Kidney (tissue), 14 donors: Measurements from ENCODE around the gene COL16A1. TPM values are rescaled to one million over a fixed set of nuclear protein-coding genes. Genes with fewer than 3 reads are reported as not detected.

Experiments used
- DNase-seq, 5 donors: peaks; one replicate each; pipeline ENCODE4 v3.0.0-alpha.2; 2013 to 2020
- FAIRE-seq: peaks from 2 replicates; lab custom pipeline; 2012; peaks lifted over from hg19 to GRCh38; lab: Jason Lieb, UNC
- H3K27ac ChIP-seq, 2 donors: one replicate each; pipeline ENCODE4 v1.7.0; 2013; ENCODE audit warnings: low read depth in 2 of 2, low read length in 2 of 2, inconsistent platforms in 1 of 2
- H3K27me3 ChIP-seq: one replicate; pipeline ENCODE4 v1.7.1; 2013; ENCODE audit warnings: low read length, inconsistent platforms; ENCODE audit not compliant: control insufficient read depth, insufficient read depth
- H3K36me3 ChIP-seq, 3 donors: one replicate each; pipeline versions ENCODE4 v1.7.0 to v1.7.1; 2013; ENCODE audit warnings: low read length in 3 of 3, control low read depth in 1 of 3, inconsistent platforms in 1 of 3; ENCODE audit not compliant: insufficient read depth in 3 of 3, control insufficient read depth in 2 of 3
- H3K4me1 ChIP-seq, 3 donors: one replicate each; pipeline versions ENCODE4 v1.7.0 to v1.7.1; 2013; ENCODE audit warnings: low read length in 3 of 3, inconsistent platforms in 1 of 3, low read depth in 1 of 3; ENCODE audit not compliant: control insufficient read depth in 2 of 3, insufficient read depth in 2 of 3
- H3K4me3 ChIP-seq, 3 donors: one replicate each; pipeline versions ENCODE4 v1.7.0 to v1.8.1; 2013; ENCODE audit warnings: low read length in 3 of 3, control low read depth in 1 of 3, inconsistent platforms in 1 of 3
- H3K9ac ChIP-seq, 3 donors: one replicate each; pipeline versions ENCODE4 v1.7.0 to v1.7.1; 2013; ENCODE audit warnings: low read length in 3 of 3, control low read depth in 1 of 3, inconsistent platforms in 1 of 3
- H3K9me3 ChIP-seq, 3 donors: one replicate each; pipeline versions ENCODE4 v1.7.0 to v1.7.1; 2013; ENCODE audit warnings: low read length in 3 of 3, control low read depth in 1 of 3, inconsistent platforms in 1 of 3; ENCODE audit not compliant: control insufficient read depth in 2 of 3, insufficient read depth in 1 of 3
- intact Hi-C: fragments of 100-400 bp; cut with DNase I; formaldehyde crosslinking; loops from one replicate; pipeline ENCODE4 v1.11.1; 2022
- polyA plus RNA-seq: library from polyadenylated mRNA; stranded (reverse); fragments of 350-450 nt; fragmentation: Illumina TruSeq; extraction: RNeasy Lipid Tissue Mini Kit (QIAGEN cat#74804); gene quantifications from one replicate; pipeline ENCODE4 v1.2.3, GENCODE V29; 2014; ENCODE audit warnings: low read depth, low replicate concordance; ENCODE audit not compliant: insufficient read depth
- total RNA-seq: library from RNA; stranded (reverse); fragmentation: NEBNext Ultra II Directional; extraction: Animal tissue kit (Norgen Biotek cat#: 25700); gene quantifications from one replicate; pipeline ENCODE4 v1.2.1, GENCODE V29; 2021
- TF ChIP-seq, protein P1 (sequence below): IDR thresholded peaks from 3 replicates; pipeline ENCODE4 v1.5.1; 2012; ENCODE audit warnings: mild to moderate bottlenecking, moderate library complexity, borderline replicate concordance; ENCODE audit not compliant: insufficient read depth; ENCODE audit errors: extremely low read depth
- donor health status: control.
- donor health status: control.
- donor health status: control.
- donor health status: control.
- donor health status: control.
- donor health status: DM: yes; HTN: yes; CAD: no.
- donor health status: Normal renal cell carcinoma (clear cell type).

Gene COL16A1
- total and polyA plus RNA-seq, 2 donors from 2014 or later: 9.2 to 29.0 TPM

DNA sequence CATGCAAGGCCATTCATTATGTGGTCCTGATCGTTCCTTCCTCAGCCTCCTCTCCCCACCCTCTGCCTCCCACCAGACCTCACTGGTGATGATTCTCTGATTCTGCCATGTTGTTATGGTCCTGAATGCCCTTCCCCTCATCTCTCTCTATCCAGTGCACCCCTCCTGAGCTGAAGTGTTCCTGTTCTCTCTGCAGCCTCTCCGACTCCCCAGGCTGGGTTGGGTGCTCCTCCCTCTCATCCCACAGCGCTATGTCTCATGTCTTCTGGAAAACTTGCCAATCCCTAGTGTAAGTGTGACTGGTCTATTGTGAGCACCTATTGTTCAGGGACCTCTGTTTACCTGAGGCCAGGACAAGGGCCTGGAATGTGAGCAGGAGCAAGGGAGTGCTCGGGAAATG is 48.1 kb downstream of the COL16A1 start:
- FAIRE-seq: no peak
- intact Hi-C loops: no loop called here

DNA sequence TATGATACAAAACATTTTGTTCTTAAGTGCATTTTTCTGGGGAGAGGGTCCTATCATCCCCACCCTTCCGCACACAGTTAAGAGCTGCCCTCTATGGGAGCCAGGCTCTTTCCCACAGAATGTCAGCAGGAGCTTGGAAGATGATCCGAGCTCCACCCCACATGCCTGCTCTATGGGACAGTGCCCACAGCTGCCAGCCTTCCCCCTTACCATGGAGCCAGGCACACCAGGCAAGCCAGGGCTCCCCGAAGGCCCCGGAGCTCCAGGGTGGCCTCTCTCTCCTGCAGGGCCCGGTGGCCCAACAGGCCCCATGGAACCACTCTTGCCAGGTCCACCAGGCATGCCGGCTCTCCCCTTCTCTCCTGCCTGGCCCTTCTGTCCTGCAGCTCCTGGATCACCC is 48.7 kb downstream of the COL16A1 start:
- Histone ChIP-seq H3K4me1 (no peaks in the 10 kb centered on the region), H3K4me3 (no peak overlapping the region), H3K27ac (no peak overlapping the region), H3K36me3 (no peaks in the 10 kb centered on the region), H3K9ac (no peak overlapping the region), H3K9me3 (no peaks in the 10 kb centered on the region), H3K27me3 (no peaks in the 10 kb centered on the region)
- FAIRE-seq (no peak), DNase-seq (no peak)
- intact Hi-C loops: no loop called here
- TF ChIP-seq, protein P1, sequence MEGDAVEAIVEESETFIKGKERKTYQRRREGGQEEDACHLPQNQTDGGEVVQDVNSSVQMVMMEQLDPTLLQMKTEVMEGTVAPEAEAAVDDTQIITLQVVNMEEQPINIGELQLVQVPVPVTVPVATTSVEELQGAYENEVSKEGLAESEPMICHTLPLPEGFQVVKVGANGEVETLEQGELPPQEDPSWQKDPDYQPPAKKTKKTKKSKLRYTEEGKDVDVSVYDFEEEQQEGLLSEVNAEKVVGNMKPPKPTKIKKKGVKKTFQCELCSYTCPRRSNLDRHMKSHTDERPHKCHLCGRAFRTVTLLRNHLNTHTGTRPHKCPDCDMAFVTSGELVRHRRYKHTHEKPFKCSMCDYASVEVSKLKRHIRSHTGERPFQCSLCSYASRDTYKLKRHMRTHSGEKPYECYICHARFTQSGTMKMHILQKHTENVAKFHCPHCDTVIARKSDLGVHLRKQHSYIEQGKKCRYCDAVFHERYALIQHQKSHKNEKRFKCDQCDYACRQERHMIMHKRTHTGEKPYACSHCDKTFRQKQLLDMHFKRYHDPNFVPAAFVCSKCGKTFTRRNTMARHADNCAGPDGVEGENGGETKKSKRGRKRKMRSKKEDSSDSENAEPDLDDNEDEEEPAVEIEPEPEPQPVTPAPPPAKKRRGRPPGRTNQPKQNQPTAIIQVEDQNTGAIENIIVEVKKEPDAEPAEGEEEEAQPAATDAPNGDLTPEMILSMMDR: no peak

More for the DNA sequence above, 48.1 kb downstream of the COL16A1 start:
- H3K27me3 ChIP-seq: no peaks in the 10 kb centered on the region
- H3K27ac ChIP-seq: no peak overlapping the region
- no peak for DNase-seq
- TF ChIP-seq, protein P1: no peak
- H3K4me3 ChIP-seq: no peak overlapping the region
- no peak overlapping the region for H3K9ac ChIP-seq
- no peaks in the 10 kb centered on the region for H3K4me1 ChIP-seq
- H3K9me3 ChIP-seq: no peaks in the 10 kb centered on the region
- H3K36me3 ChIP-seq: no peaks in the 10 kb centered on the region

DNA sequence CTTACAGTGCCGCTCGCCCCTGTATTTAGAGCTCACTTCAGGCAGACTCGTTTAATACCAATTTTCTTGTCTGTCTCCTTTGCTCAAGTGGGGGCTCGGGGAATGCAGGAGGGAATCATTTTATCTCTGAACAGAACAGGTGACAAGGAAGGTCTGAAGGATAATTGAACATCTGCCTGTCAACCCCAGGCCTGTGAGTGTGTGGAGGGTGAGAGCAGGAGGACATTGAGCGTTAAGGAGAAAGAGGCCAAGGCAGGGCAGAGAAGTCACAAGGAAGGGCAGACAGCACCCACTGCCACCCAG is 49.4 kb downstream of the COL16A1 start:
- intact Hi-C loops: no loop called here
- DNase-seq (no peak), FAIRE-seq (no peak)
- Histone ChIP-seq H3K4me3 (no peak overlapping the region), H3K4me1 (no peaks in the 10 kb centered on the region), H3K36me3 (no peaks in the 10 kb centered on the region), H3K27me3 (no peaks in the 10 kb centered on the region), H3K27ac (no peak overlapping the region), H3K9ac (no peak overlapping the region), H3K9me3 (no peaks in the 10 kb centered on the region)
- TF ChIP-seq, protein P1: no peak
